HG03571 (cell line): ENCODE data around the gene GLDN.

ENCODE experiments used
- ATAC-seq: cut with Tn5 transposase; IDR thresholded peaks from one replicate; pipeline ENCODE4 v1.9.1; 2021; ENCODE audit not compliant: unreplicated experiment

The GLDN gene

GRCh38 chr15:51322621-51323296, 18.7 kb upstream of the GLDN start:
- no peak for ATAC-seq

DNA sequence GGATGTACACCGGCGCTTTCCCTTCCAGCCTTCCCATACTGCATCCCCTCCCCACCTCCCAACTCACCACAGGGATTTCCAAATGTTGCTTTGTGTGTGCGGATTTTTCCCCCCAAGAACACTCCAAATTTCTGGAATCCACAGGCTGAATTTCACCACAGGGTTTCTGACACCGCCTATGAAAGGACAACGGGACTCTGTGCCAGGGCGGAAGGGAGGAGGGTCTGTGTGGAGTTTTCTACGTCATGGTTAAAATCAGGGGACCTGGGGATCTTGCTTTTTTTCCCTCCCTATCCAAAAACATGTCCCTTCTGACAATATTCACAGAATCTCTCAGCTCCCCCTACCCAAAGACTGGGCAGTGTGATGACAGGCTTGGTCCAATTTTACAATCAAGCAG, 17.7 kb upstream of the GLDN start:
- no peak for ATAC-seq

- ATAC-seq: no peak
Measured at GRCh38 chr15:51325167-51325566, 16.3 kb upstream of the GLDN start.

- no peak for ATAC-seq
Measured at GRCh38 chr15:51327081-51327480, 14.4 kb upstream of the GLDN start.

GRCh38 chr15:51328926-51329325, 12.5 kb upstream of the GLDN start:
- ATAC-seq: no peak

- no peak for ATAC-seq
Measured at GRCh38 chr15:51331141-51331540, 10.3 kb upstream of the GLDN start.

DNA sequence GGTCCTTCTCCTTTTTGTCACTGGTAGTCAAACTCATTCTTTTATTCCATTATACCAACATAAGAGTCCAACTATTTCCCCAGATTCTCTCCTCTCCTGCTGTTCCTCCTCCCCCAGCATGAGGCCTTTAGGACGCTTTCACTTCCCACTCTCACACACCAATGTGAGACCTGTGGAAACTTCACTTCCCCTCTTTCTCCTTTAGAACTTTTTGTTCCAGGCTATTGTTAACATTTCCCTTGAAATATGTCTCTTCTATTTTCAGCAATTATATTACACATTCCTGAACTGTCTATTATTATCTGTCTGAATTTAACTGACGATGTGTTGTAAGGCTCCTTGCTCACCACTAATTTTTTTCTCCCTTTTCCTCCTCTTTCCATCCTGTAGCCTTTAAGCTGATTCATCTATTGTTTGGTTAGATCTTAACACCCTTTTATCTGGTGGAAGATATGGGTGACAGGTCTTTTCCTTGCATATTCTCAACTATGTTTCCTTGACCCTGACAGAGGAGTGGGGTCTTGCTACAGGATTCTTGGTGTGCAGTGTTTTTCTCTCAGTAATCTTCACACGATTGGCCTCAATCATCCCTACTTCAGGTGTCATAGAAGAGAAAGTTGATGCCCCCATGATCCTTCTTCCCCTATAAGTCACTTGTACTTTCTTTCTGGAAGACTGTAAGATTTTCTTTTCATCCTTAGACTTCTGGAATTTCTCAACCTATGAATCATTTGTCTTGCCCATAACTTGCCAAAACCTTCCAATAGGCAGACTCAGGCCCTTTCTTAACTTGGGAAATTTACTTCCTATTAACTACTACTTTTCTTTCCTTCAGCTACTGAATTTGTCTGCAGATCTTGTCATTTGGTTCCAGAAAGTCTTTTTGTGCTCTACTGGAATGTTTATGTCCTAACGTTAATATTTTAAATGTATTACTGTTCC, 9.0 kb upstream of the GLDN start:
- ATAC-seq: no peak

DNA sequence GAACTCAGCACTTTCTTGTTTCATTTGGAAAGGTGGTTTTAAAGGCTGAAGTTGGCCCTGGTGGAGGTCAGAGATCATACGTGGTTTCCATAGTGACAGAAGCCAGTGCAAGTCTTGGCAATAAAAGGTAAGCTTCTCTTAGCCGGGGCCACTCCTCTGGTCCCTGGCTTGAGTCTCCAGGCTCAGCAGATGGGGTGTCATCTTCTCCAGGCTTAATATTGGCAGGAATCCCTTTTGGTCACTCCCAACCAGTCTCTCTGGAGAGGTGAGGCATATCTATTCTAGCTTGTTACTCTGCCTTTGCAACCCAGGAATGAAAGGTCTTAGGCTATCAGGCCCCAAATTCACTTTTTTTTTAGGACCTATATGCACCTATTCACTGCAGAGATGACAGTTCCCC, 7.9 kb upstream of the GLDN start:
- no peak for ATAC-seq

DNA sequence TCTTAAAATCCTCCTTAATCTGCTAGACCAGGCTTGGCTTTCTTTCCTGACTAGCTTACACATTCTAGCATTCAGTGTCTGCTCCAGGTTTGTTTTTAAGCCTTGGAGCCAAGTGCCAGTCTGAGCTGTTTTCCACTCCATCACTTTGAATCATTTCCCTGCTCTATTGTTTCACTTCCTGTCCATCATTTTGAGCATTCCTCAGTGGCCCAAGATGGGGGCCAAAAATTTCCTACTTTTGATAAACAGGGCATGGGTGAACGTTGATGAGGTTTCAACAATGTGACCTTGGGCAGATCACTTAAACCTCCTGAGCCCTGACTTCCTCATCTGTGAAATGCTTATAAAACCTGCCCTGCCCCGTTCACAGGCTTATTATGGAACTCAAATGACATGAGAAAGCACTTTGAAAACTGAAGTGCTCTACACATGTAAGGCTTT, 7.4 kb upstream of the GLDN start:
- ATAC-seq: no peak

DNA sequence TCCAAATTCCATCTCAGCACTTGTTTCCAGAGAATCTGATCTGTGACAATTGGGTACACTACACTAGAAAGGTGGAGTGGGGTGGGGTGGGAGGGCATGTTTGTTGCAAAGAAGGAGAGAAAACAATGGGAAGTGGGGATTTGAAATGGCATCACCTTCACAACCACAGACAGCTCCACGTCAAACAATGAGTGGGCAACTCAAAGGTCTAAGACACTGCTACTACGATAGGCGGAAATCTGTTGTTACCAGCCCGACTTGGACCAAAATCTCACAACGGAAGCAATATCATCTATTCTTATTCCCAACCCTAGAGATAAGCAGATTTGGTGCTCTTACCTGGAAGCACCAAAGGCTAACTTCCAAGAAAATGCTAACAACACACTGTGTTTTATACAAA, 6.4 kb upstream of the GLDN start:
- ATAC-seq: no peak

GRCh38 chr15:51335538-51336410, 5.7 kb upstream of the GLDN start:
- peak; percentile 72 for ATAC-seq

GRCh38 chr15:51338496-51338895, 3.0 kb upstream of the GLDN start, which contains the start of gene CYP19A1:
Gene CYP19A1 (minus strand): TSS chr15:51338596. CDS start chr15:51242912, 95,684 bp downstream.
- ATAC-seq: no peak

- no peak for ATAC-seq
Measured at GRCh38 chr15:51342227-51342999, 958 bp downstream of the GLDN start.

DNA sequence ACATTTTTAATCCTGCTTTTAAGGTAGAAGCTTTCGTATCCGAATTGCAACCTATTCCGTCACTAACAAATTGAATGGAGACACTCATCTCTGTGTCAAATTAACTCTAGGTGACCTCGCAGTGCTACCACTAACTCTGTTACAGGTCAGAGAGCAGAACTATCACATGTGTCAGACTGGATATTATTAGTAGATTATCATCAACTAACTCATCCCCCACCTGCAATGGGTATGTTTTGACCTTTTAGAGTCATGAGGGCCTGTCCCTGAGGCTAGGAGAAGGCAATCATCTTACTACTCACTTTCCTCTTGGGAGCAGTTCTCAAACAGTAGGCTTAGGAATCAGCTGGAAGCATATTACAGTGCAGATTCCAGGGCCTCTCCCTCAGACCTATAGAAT, 2.0 kb downstream of the GLDN start:
- ATAC-seq: no peak

GRCh38 chr15:51346136-51346535, 4.7 kb downstream of the GLDN start:
- no peak for ATAC-seq

DNA sequence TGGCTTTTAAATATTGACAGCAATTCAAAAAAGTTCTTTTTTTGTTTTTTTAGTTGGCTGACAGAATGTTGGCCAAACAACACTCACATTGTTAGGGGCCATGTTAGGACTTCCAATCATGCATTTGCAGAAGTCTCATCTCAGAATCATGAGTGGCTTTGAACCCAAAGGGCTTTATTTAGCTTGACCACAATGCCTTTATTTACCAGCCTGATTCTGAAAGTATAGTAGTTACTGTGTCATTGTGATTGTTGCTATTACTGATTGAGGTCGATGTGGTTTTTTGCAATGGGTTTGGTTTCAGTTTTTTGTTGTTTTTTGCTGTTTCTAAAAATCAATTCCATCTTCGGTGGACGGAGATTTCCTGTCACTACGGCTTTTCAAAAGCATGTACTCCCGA, 7.2 kb downstream of the GLDN start:
- ATAC-seq: peak; percentile 81

GRCh38 chr15:51349156-51349844, 7.8 kb downstream of the GLDN start:
- ATAC-seq: no peak

DNA sequence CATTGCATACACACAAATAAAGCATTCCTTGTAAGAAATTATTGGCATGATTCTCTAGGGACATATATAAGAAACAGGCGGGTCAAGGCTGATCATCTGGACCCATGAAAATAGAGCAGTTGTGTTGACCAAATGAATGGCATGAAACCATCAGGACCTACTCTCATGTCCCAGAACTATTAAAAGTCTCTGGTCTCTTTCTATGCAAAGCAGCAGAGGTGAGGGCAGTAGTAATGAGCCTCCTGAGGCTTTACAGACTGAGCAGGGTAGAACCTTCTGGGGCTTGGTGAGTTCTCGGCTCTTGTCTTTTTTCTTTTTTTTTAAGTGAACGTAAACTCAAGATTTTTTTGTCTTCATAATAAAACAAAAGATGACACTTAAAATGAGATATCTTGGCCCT, 9.3 kb downstream of the GLDN start:
- no peak for ATAC-seq

GRCh38 chr15:51353976-51354375, 12.5 kb downstream of the GLDN start:
- no peak for ATAC-seq

DNA sequence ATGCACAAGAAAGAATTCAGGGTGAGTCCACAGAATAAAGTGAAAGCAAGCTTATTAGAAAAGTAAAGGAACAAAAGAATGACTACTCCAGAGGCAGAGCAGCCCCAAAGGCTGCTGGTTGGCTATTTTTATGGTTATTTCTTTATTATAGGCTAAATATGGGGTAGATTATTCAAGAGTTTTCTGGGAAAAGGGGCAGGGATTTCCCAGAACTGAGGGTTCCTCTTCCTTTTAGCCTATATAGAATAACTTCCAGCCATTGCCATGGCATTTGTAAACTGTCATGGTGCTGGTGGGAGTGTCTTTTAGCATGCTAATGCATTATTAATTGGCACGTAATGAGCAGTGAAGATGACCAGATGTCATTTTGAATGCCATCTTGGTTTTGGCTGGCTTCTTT, 13.6 kb downstream of the GLDN start:
- ATAC-seq: no peak
